T-helper 1 cell treated with Interleukin-12 subunit alpha and Interleukin-12 subunit beta and Interleukin-4 antibody, amounts not matched to agents 30 ng/mL and 1 ng/mL, for 36 hours (primary cell): ENCODE data around the gene MRPL16. TPM values are rescaled to one million over a fixed set of nuclear protein-coding genes. Genes with fewer than 3 reads are reported as not detected.

ENCODE experiments used
- intact Hi-C: fragments of 100-400 bp; cut with micrococcal nuclease; formaldehyde crosslinking; loops from one replicate; pipeline ENCODE4 v1.15.1; 2024
- total RNA-seq: library from RNA; stranded (reverse); gene quantifications from 2 replicates; pipeline ENCODE4 v1.2.3, GENCODE V29; 2022

Gene MRPL16
- total RNA-seq, 1 donor from 2014 or later: 68.2 TPM

GRCh38 chr11:59776210-59777066 is 34.1 kb downstream of the MRPL16 start:
- intact Hi-C loops: no loop called here

- intact Hi-C loops: loop anchor here (1.0 to 2.0 kb wide), 2 partner anchors 16 to 19 kb away; no protein-coding TSS in a partner anchor
Observed at GRCh38 chr11:59773083-59773440, 37.5 kb downstream of the MRPL16 start.

- intact Hi-C loops: loop anchor here (1.0 to 2.0 kb wide), 2 partner anchors 12 to 17 kb away; no protein-coding TSS in a partner anchor
Observed at GRCh38 chr11:59771605-59772004, 39.0 kb downstream of the MRPL16 start.

- intact Hi-C loops: no loop called here
Observed at GRCh38 chr11:59770869-59771268, 39.7 kb downstream of the MRPL16 start.

GRCh38 chr11:59770319-59770718 is 40.3 kb downstream of the MRPL16 start:
- intact Hi-C loops: no loop called here

GRCh38 chr11:59769828-59770227 is 40.8 kb downstream of the MRPL16 start:
- intact Hi-C loops: no loop called here

GRCh38 chr11:59769111-59769510 is 41.5 kb downstream of the MRPL16 start:
- intact Hi-C loops: no loop called here

GRCh38 chr11:59767225-59767611 is 43.4 kb downstream of the MRPL16 start:
- intact Hi-C loops: loop anchor here (1.0 kb wide), 3 partner anchors 13 to 35 kb away; no protein-coding TSS in a partner anchor

- intact Hi-C loops: loop anchor here (1.0 kb wide), 3 partner anchors 12 to 36 kb away; no protein-coding TSS in a partner anchor
Observed at GRCh38 chr11:59766542-59767224, 43.9 kb downstream of the MRPL16 start.

- intact Hi-C loops: no loop called here
Observed at GRCh38 chr11:59765068-59765735, 45.4 kb downstream of the MRPL16 start.

GRCh38 chr11:59761993-59762392 is 48.6 kb downstream of the MRPL16 start:
- intact Hi-C loops: no loop called here

- intact Hi-C loops: no loop called here
Observed at GRCh38 chr11:59760771-59761170, 49.8 kb downstream of the MRPL16 start.

GRCh38 chr11:59759900-59760299 is 50.7 kb downstream of the MRPL16 start:
- intact Hi-C loops: loop anchor here (5.0 to 10.0 kb wide), 3 partner anchors 585 to 1185 kb away; partner anchors contain the start of genes DTX4, FAM111B, LPXN and ZFP91

- intact Hi-C loops: loop anchor here (5.0 to 10.0 kb wide), 3 partner anchors 584 to 1184 kb away; partner anchors contain the start of genes DTX4, FAM111B, LPXN and ZFP91
Observed at GRCh38 chr11:59758401-59759037, 52.1 kb downstream of the MRPL16 start.

GRCh38 chr11:59756845-59757244 is 53.7 kb downstream of the MRPL16 start:
- intact Hi-C loops: loop anchor here (5.0 to 10.0 kb wide), 3 partner anchors 582 to 1182 kb away; partner anchors contain the start of genes DTX4, FAM111B, LPXN and ZFP91

- intact Hi-C loops: loop anchor here (5.0 to 10.0 kb wide), 3 partner anchors 582 to 1182 kb away; partner anchors contain the start of genes DTX4, FAM111B, LPXN and ZFP91
Observed at GRCh38 chr11:59756558-59756840, 54.1 kb downstream of the MRPL16 start.

Other genes starting within 250 kb of the MRPL16 start
- gene OSBP, start 195.0 kb downstream of the MRPL16 start, total RNA-seq: 39.8 and 45.7 TPM in 2 replicates
- gene PATL1, start 141.7 kb downstream of the MRPL16 start, total RNA-seq: 57.6 and 60.8 TPM in 2 replicates
- not detected in 2 replicates for gene OR10V1, start 96.9 kb downstream of the MRPL16 start, total RNA-seq
- gene STX3, start 55.4 kb downstream of the MRPL16 start, total RNA-seq: 88.0 and 94.7 TPM in 2 replicates
- not detected in 2 replicates for gene CBLIF, start 34.7 kb upstream of the MRPL16 start, total RNA-seq
- gene TCN1, start 55.7 kb upstream of the MRPL16 start, total RNA-seq: not detected in 2 replicates
- not detected in 2 replicates for gene OOSP3, start 68.0 kb upstream of the MRPL16 start, total RNA-seq
- gene OOSP1, start 127.7 kb upstream of the MRPL16 start, total RNA-seq: 0.27 TPM in 1 of 2 replicates, not detected in the other
- not detected in 2 replicates for gene OOSP4A, start 153.3 kb upstream of the MRPL16 start, total RNA-seq
- gene OOSP4B, start 206.4 kb upstream of the MRPL16 start, total RNA-seq: not detected in 2 replicates
- gene OOSP2, start 229.6 kb upstream of the MRPL16 start, total RNA-seq: not detected in 2 replicates
- gene MS4A3, start 245.9 kb upstream of the MRPL16 start, total RNA-seq: not detected in 2 replicates